OCI-LY7 (cell line): ENCODE data around the gene INTS11.

Experiments used
- EZH2phosphoT487 ChIP-seq: fragments of 200-600 bp; sonication (generic); IDR thresholded peaks from 2 replicates; pipeline ENCODE4 v1.6.1; 2018; ENCODE audit warnings: low read depth, borderline replicate concordance, mild to moderate bottlenecking, mixed run types, antibody characterized with exemption, low read length, moderate library complexity, mixed read lengths
- TF ChIP-seq, protein P1 (sequence below): fragments of 200-600 bp; sonication (generic); conservative IDR thresholded peaks from 2 replicates; pipeline ENCODE4 v1.5.1; 2014; ENCODE audit warnings: mild to moderate bottlenecking, antibody characterized with exemption, low read length, moderate library complexity, mixed read lengths

DNA sequence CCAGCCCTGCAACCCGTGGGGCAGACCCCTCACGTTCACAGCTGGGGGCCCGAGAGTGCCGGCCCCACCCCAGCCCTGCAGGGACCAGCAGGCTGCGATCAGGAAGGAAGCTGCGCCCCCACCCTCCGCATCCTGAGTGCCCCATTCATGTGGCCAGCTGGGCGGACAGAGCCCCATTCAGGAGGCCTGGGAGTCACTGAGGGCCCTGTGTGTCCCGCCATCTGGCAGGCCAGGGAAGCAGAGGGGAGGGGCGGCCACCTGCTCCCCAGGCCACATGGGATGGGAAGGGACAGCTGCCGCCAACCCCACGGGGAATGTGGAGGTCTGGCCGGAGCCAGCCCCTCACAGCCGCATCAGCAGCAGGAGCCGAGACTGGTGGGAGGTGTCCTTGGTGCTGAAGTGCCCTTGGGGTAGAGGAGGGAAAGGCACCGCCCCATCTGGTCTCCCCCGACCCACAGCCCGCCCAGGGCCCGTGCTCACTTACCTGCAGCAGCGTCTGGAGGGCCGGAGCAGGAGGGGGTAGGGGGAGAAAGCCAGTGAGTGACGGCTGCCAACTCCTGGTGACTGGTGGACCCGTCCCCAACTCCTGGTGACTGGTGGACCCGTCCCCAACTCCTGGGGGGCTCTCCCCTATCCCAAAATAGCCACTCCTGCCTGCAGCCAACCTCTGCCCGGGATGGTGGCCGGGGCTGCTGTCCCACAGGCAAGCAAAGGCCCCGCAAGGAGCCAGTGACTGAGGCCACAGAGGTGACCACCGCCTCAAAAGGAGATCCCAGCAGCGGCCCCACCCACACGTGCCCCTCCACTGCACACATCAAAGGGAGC is 25.4 kb downstream of the INTS11 start:
- TF ChIP-seq, protein P1, sequence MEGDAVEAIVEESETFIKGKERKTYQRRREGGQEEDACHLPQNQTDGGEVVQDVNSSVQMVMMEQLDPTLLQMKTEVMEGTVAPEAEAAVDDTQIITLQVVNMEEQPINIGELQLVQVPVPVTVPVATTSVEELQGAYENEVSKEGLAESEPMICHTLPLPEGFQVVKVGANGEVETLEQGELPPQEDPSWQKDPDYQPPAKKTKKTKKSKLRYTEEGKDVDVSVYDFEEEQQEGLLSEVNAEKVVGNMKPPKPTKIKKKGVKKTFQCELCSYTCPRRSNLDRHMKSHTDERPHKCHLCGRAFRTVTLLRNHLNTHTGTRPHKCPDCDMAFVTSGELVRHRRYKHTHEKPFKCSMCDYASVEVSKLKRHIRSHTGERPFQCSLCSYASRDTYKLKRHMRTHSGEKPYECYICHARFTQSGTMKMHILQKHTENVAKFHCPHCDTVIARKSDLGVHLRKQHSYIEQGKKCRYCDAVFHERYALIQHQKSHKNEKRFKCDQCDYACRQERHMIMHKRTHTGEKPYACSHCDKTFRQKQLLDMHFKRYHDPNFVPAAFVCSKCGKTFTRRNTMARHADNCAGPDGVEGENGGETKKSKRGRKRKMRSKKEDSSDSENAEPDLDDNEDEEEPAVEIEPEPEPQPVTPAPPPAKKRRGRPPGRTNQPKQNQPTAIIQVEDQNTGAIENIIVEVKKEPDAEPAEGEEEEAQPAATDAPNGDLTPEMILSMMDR: no peak
- TF ChIP-seq EZH2phosphoT487: no peak
